CD14-positive monocyte (primary cell): ENCODE results near the gene USP24. TPM values are rescaled to one million over a fixed set of nuclear protein-coding genes. Genes with fewer than 3 reads are reported as not detected.

Experiments used
- DNase-seq, 3 donors: peaks; one replicate each; pipeline ENCODE4 v3.0.0-alpha.2; 2011 to 2022
- H2AFZ ChIP-seq: 2 replicates; pipeline ENCODE4 v1.6.0; 2012; ENCODE audit warnings: mild to moderate bottlenecking, low read depth, low read length, inconsistent platforms; ENCODE audit not compliant: insufficient read depth, poor library complexity, severe bottlenecking
- H3K27ac ChIP-seq, 2 donors: 1 replicate in 1 of 2; 2 replicates in 1 of 2; pipeline ENCODE4 v1.5.1; 2012 to 2013; ENCODE audit warnings: low read length in 2 of 2, control low read depth in 1 of 2, inconsistent platforms in 1 of 2, low read depth in 1 of 2, mild to moderate bottlenecking in 1 of 2
- H3K27me3 ChIP-seq, 2 donors: one replicate each; pipeline versions ENCODE4 v1.6.0 to v1.6.1; 2011 to 2013; ENCODE audit warnings: low read length in 2 of 2; ENCODE audit not compliant: control insufficient read depth in 2 of 2, insufficient read depth in 2 of 2
- H3K36me3 ChIP-seq, 2 donors: replicated peaks in 1 of 2; 1 replicate in 1 of 2; 2 replicates in 1 of 2; pipeline versions ENCODE4 v1.5.1 to v1.6.1; 2012 to 2013; ENCODE audit warnings: low read length in 2 of 2, control low read depth in 1 of 2, inconsistent platforms in 1 of 2, mild to moderate bottlenecking in 1 of 2; ENCODE audit not compliant: insufficient read depth in 2 of 2, control insufficient read depth in 1 of 2
- H3K4me1 ChIP-seq, 2 donors: 1 replicate in 1 of 2; 2 replicates in 1 of 2; pipeline versions ENCODE4 v1.5.1 to v1.6.1; 2012 to 2013; ENCODE audit warnings: low read length in 2 of 2, control low read depth in 1 of 2, inconsistent platforms in 1 of 2, mild to moderate bottlenecking in 1 of 2, moderate library complexity in 1 of 2; ENCODE audit not compliant: insufficient read depth in 2 of 2, control insufficient read depth in 1 of 2
- H3K4me2 ChIP-seq: replicated peaks from 2 replicates; pipeline ENCODE3; 2012; ENCODE audit warnings: low read length, moderate library complexity, mild to moderate bottlenecking; ENCODE audit not compliant: poor library complexity, severe bottlenecking; ENCODE audit errors: extremely low read depth
- H3K4me3 ChIP-seq, 3 experiments: fragments of 200-600 bp in 1 of 3; sonication (generic) in 1 of 3; replicated peaks in 1 of 3; 1 replicate in 2 of 3; 2 replicates in 1 of 3; pipeline ENCODE4 v1.5.1; 2011 to 2013; ENCODE audit warnings: low read length in 3 of 3, mild to moderate bottlenecking in 3 of 3, control low read depth in 2 of 3, low read depth in 2 of 3, inconsistent platforms in 1 of 3, moderate library complexity in 1 of 3
- H3K79me2 ChIP-seq: 2 replicates; pipeline ENCODE4 v1.6.0; 2012; ENCODE audit warnings: mild to moderate bottlenecking, control low read depth, inconsistent platforms, low read length, moderate library complexity; ENCODE audit not compliant: insufficient read depth
- H3K9ac ChIP-seq: 2 replicates; pipeline ENCODE4 v1.6.0; 2017; ENCODE audit warnings: low read length, mild to moderate bottlenecking; ENCODE audit not compliant: insufficient read depth, poor library complexity, severe bottlenecking
- H3K9me3 ChIP-seq, 2 donors: replicated peaks in 1 of 2; 1 replicate in 1 of 2; 2 replicates in 1 of 2; pipeline versions ENCODE4 v1.5.1 to v1.6.1; 2012 to 2013; ENCODE audit warnings: low read length in 2 of 2, control low read depth in 1 of 2; ENCODE audit not compliant: control insufficient read depth in 1 of 2, insufficient read depth in 1 of 2
- H4K20me1 ChIP-seq: 2 replicates; pipeline ENCODE4 v1.6.0; 2012; ENCODE audit warnings: mild to moderate bottlenecking, low read length, control low read depth, moderate library complexity; ENCODE audit not compliant: insufficient read depth
- H3K27ac Mint-ChIP-seq, 7 donors: one replicate each; pipeline ENCODE4 v1.8.0; 2020; ENCODE audit warnings: mild to moderate bottlenecking in 7 of 7, mixed read lengths in 7 of 7, moderate library complexity in 6 of 7, inconsistent platforms in 2 of 7
- H3K27me3 Mint-ChIP-seq, 3 donors: one replicate each; pipeline ENCODE4 v1.8.0; 2021 to 2022; ENCODE audit warnings: low read depth in 3 of 3, mild to moderate bottlenecking in 3 of 3, mixed read lengths in 3 of 3, moderate library complexity in 3 of 3, inconsistent platforms in 1 of 3
- H3K36me3 Mint-ChIP-seq, 2 donors: one replicate each; pipeline ENCODE4 v1.8.0; 2020; ENCODE audit warnings: mixed read lengths in 2 of 2, inconsistent platforms in 1 of 2, mild to moderate bottlenecking in 1 of 2
- H3K4me1 Mint-ChIP-seq: one replicate; pipeline ENCODE4 v1.8.0; 2020; ENCODE audit warnings: mild to moderate bottlenecking, mixed read lengths
- H3K4me3 Mint-ChIP-seq, 2 donors: one replicate each; pipeline ENCODE4 v1.8.0; 2020; ENCODE audit warnings: mild to moderate bottlenecking in 2 of 2, mixed read lengths in 2 of 2, moderate library complexity in 1 of 2
- H3K9me3 Mint-ChIP-seq, 7 donors: one replicate each; pipeline ENCODE4 v1.8.0; 2020 to 2022; ENCODE audit warnings: mixed read lengths in 7 of 7, mild to moderate bottlenecking in 6 of 7, moderate library complexity in 6 of 7, inconsistent platforms in 2 of 7
- WGBS: methylation state at CpG from one replicate; pipeline ENCODE4 v1.1.5; 2013; ENCODE audit warnings: missing lambda C conversion rate; ENCODE audit not compliant: insufficient coverage; 5-methylcytosine and 5-hydroxymethylcytosine counted together
- intact Hi-C, 2 donors: fragments of 100-400 bp; cut with micrococcal nuclease; formaldehyde crosslinking; loops; one replicate each; pipeline versions ENCODE4 v1.15.0 to v1.15.1; 2023
- polyA plus RNA-seq, 3 donors: library from polyadenylated mRNA; depleted of rRNA in 1 of 3; unstranded in 2 of 3; stranded (reverse) in 1 of 3; fragments of 300-500 nt in 2 of 3; fragments of >200 nt in 1 of 3; fragmentation: Illumina TruSeq in 2 of 3; gene quantifications; 1 replicate in 2 of 3; 2 replicates in 1 of 3; pipeline ENCODE4 v1.2.3, GENCODE V29; 2012 to 2021
- TF ChIP-seq, protein P1 (sequence below): fragments of 200-600 bp; IDR thresholded peaks from one replicate; pipeline ENCODE4 v1.8.0; 2022; ENCODE audit warnings: antibody characterized with exemption, mild to moderate bottlenecking

The USP24 gene
- polyA plus RNA-seq, 3 donors: 1.1 to 14.2 (median 2.1) TPM

DNA sequence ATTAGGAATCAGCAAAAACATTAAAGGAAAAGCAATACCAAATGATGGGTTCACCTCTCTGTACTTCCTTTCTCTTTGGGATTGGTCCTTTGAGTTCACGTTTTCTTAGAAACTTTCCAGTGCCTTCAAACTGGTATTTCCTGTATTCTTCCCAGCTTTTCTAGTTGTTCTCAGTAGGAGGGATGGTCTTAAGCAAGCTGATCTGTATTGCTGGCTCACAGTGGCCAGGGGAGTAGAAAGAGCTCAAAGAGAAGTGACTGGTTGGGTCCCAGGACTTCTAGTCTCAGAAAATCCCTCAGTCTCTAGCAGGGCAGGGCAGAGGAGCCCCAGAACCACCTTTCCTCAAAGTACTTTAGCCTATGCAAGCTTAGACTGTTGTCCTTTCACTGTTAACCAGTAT is 10.1 kb upstream of the USP24 start:
- intact Hi-C loops: no loop called here
- DNase-seq: no peak
- H3K79me2 ChIP-seq: no peaks in the 10 kb centered on the region
- TF ChIP-seq, protein P1, sequence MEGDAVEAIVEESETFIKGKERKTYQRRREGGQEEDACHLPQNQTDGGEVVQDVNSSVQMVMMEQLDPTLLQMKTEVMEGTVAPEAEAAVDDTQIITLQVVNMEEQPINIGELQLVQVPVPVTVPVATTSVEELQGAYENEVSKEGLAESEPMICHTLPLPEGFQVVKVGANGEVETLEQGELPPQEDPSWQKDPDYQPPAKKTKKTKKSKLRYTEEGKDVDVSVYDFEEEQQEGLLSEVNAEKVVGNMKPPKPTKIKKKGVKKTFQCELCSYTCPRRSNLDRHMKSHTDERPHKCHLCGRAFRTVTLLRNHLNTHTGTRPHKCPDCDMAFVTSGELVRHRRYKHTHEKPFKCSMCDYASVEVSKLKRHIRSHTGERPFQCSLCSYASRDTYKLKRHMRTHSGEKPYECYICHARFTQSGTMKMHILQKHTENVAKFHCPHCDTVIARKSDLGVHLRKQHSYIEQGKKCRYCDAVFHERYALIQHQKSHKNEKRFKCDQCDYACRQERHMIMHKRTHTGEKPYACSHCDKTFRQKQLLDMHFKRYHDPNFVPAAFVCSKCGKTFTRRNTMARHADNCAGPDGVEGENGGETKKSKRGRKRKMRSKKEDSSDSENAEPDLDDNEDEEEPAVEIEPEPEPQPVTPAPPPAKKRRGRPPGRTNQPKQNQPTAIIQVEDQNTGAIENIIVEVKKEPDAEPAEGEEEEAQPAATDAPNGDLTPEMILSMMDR: no peak
- H2AFZ ChIP-seq: no peak overlapping the region
- H3K9ac ChIP-seq: no peak overlapping the region
- no peak overlapping the region for H3K4me3 ChIP-seq
- no peaks in the 10 kb centered on the region for H3K4me1 ChIP-seq
- no peak overlapping the region for H3K4me3 Mint-ChIP-seq
- H3K4me1 Mint-ChIP-seq: no peaks in the 10 kb centered on the region
- H3K27ac ChIP-seq: no peak overlapping the region
- no peaks in the 10 kb centered on the region for H3K27me3 Mint-ChIP-seq
- peaks cover 2 to 19% (median 14%) of the 10 kb centered on the region in 7 donors for H3K9me3 Mint-ChIP-seq
- H3K4me2 ChIP-seq: no peak overlapping the region
- H4K20me1 ChIP-seq: no peaks in the 10 kb centered on the region
- no peaks in the 10 kb centered on the region for H3K27me3 ChIP-seq
- no peaks in the 10 kb centered on the region for H3K36me3 ChIP-seq
- H3K9me3 ChIP-seq: peaks cover 7% of the 10 kb centered on the region in 2 donors
- no peaks in the 10 kb centered on the region for H3K36me3 Mint-ChIP-seq
- H3K27ac Mint-ChIP-seq: no peak overlapping the region
- no CpG with 5 or more reads among the region's 1 CpG for WGBS

DNA sequence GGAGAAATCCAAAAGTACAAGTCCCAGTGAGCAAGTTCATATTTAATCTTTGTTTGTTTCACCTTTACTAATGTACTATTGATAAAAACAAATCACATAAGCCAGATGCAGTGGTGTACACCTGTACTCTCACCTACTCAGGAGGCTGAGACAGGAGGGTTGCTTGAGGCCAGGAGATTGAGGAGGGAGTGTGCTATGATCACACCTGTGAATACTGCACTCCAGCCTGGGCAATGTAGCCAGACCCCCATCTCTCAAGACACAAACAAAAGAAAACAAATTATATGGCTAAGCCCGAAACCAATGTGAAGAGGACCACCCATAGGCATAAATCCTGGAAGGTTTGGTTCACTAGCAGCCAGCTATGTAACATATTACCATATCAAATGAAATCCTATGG is 9.6 kb upstream of the USP24 start:
- H3K27me3 Mint-ChIP-seq: no peaks in the 10 kb centered on the region
- Histone ChIP-seq H3K9me3 (peaks cover 7% of the 10 kb centered on the region in 2 donors), H3K36me3 (no peaks in the 10 kb centered on the region), H3K79me2 (no peaks in the 10 kb centered on the region), H2AFZ (no peak overlapping the region), H3K4me1 (no peaks in the 10 kb centered on the region), H3K27me3 (no peaks in the 10 kb centered on the region), H3K4me2 (no peak overlapping the region), H3K27ac (no peak overlapping the region), H4K20me1 (no peaks in the 10 kb centered on the region), H3K4me3 (no peak overlapping the region), H3K9ac (no peak overlapping the region)
- TF ChIP-seq, protein P1: no peak
- H3K4me1 Mint-ChIP-seq: peaks cover 2% of the 10 kb centered on the region
- H3K27ac Mint-ChIP-seq: no peak overlapping the region
- DNase-seq: no peak
- no peak overlapping the region for H3K4me3 Mint-ChIP-seq
- H3K36me3 Mint-ChIP-seq: no peaks in the 10 kb centered on the region
- intact Hi-C loops: no loop called here
- WGBS: 100% methylated on average over 1 of the region's 1 CpG
- peaks cover 2 to 19% (median 14%) of the 10 kb centered on the region in 7 donors for H3K9me3 Mint-ChIP-seq
